ENCODE data around the gene KIF2A. TPM values are rescaled to one million over a fixed set of nuclear protein-coding genes. Genes with fewer than 3 reads are reported as not detected.

The KIF2A gene
- total and polyA plus RNA-seq, 9 of the 15 experiments (the other 6 are each of a cell fraction or from before 2014, with no cell fraction given), result 42.6 to 126 (median 77.6) TPM

- no peak for TF ChIP-seq MAX (CRISPR knock-in tag; IDR thresholded peaks at IDR 0.05)
- no peak for TF ChIP-seq GTF2A2 (tag; IDR thresholded peaks at IDR 0.05)
- TF ChIP-seq FIP1L1 (IDR thresholded peaks at IDR 0.05; ENCODE audit: low read depth, low read length, poor library complexity, severe bottlenecking), result no peak
- TF ChIP-seq PHF21A (IDR thresholded peaks at IDR 0.05; ENCODE audit: borderline replicate concordance, low read depth), result no peak
- peak; percentile 96 for TF ChIP-seq EGR1 (conservative IDR thresholded peaks at IDR 0.05)
- no peak for TF ChIP-seq ZNF444 (CRISPR knock-in tag; IDR thresholded peaks at IDR 0.05)
- peak; percentile 82; the same call in 1 of the 2 replicates for TF ChIP-seq CBX5 (IDR thresholded peaks at IDR 0.05; ENCODE audit: borderline replicate concordance, low read depth)
- TF ChIP-seq SPI1 (IDR thresholded peaks at IDR 0.05; ENCODE audit: borderline replicate concordance, low read depth, low read length), result no peak
- TF ChIP-seq KHSRP (IDR thresholded peaks at IDR 0.05), result no peak
- TF ChIP-seq BACH1 (tag; IDR thresholded peaks at IDR 0.05), result peak; percentile 74
- no peak for TF ChIP-seq POLR2G (IDR thresholded peaks at IDR 0.05; ENCODE audit: low read depth, low read length)
- TF ChIP-seq GTF2B (IDR thresholded peaks at IDR 0.05; ENCODE audit: extremely low read depth, insufficient read length), result no peak
- no peak for TF ChIP-seq HSF4 (CRISPR knock-in tag; IDR thresholded peaks at IDR 0.05; ENCODE audit: borderline replicate concordance)
- 0 out of 2 replicates have a peak, but pooled peaks have one; percentile 48 for TF ChIP-seq ZEB2 (IDR thresholded peaks at IDR 0.05)
- peak; percentile 86 for TF ChIP-seq CHAMP1 (IDR thresholded peaks at IDR 0.05)
- TF ChIP-seq EP400 (IDR thresholded peaks at IDR 0.05), result peak; percentile 35; the same call in 1 of the 2 replicates
- peak; percentile 10 for TF ChIP-seq NEUROD1 (IDR thresholded peaks at IDR 0.05; ENCODE audit: borderline replicate concordance, low read depth, low read length, partially characterized antibody)
- no peak for TF ChIP-seq KDM4B (IDR thresholded peaks at IDR 0.05; ENCODE audit: borderline replicate concordance in 2 of 2, low read depth in 1 of 2)
- no peak for TF ChIP-seq MCM2 (IDR thresholded peaks at IDR 0.05; ENCODE audit: low read depth)
- TF ChIP-seq ZNF263 (CRISPR knock-in tag; IDR thresholded peaks at IDR 0.05; ENCODE audit: borderline replicate concordance), result no peak
- TF ChIP-seq BRD9 (IDR thresholded peaks at IDR 0.05; ENCODE audit: low read depth, partially characterized antibody), result peak; percentile 84
These were observed 20.8 kb upstream of the KIF2A start (continued) for GRCh38 chr5:62284946-62285891.
